Measurements from ENCODE around the gene PCID2. TPM values are rescaled to one million over a fixed set of nuclear protein-coding genes. Genes with fewer than 3 reads are reported as not detected.

The PCID2 gene
- total RNA-seq, 1 donor from 2014 or later, result 36.0 TPM

DNA sequence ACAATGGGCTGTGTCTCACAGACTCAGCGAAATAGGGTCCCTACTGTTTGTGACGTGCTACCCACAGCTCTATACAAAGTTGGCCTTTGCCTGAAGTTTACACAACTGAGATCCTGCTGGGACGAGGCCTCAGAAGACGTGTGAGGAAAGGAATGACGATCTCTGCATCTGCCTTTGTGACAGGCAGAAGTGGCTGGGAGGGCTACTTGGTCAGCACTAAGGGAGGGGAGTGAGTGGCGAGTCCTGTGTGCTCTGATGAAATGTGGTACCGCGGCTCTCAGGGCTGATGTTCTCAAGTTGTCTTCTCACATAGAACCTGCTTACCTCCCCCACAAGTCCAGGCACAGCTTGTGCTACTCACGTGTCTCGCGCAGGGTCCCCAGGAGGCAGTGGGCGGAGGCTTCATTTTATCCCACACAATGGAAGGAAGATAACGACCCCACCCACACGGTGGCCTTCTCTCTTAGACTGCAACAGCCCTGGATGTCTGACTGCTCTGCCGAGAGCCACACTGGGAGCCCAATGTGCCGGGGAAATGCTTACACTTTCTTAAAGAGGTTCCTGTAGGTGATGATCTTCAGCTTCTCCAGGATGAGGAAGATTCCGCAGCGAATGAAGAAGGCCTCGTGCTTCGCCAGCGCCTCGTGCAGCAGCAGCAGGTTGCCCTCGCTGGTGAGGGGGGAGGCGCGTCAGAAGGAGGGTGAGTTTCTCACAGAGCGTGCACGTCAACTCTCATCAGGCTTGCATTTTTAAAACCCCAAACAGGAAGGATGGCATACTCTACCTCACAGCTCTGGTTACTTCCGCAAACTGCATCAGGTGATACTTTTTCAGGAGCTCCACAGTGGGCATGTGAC lies 28.9 kb downstream of the PCID2 start:
- Histone ChIP-seq H3K9me3 (ENCODE audit: control insufficient read depth in 3 of 3, low read length in 3 of 3) (no peaks in the 10 kb centered on the region), H3K36me3 (ENCODE audit: control insufficient read depth in 3 of 3, insufficient read depth in 3 of 3, low read length in 3 of 3) (peaks cover 57 to 78% (median 75%) of the 10 kb centered on the region in 3 donors), H3K27ac (ENCODE audit: low read depth, low read length) (no peak overlapping the region), H3K4me1 (ENCODE audit: control insufficient read depth in 3 of 3, insufficient read depth in 3 of 3, low read length in 3 of 3) (no peaks in the 10 kb centered on the region), H3K27me3 (ENCODE audit: control insufficient read depth in 3 of 3, insufficient read depth in 3 of 3, low read length in 3 of 3) (no peaks in the 10 kb centered on the region), H3K9ac (ENCODE audit: low read depth in 1 of 3, low read length in 3 of 3) (no peak overlapping the region), H3K4me3 (ENCODE audit: low read length in 3 of 3) (no peak overlapping the region)

DNA sequence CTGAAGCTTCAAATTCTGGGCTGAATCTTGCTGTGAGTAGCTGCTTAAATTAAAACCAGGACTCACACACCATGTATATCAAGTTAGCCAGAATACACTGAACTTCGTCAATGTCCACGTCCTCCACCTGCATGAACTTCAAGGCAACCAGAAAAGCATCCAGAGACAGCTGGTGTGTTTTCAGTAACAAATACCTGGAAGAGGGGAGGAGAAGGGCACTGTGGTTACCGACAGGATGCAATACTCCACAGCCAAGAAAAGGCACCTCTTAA lies 29.6 kb downstream of the PCID2 start:
- no peak overlapping the region for H3K4me3 ChIP-seq (ENCODE audit: low read length in 3 of 3)
- H3K9ac ChIP-seq (ENCODE audit: low read depth in 1 of 3, low read length in 3 of 3), result no peak overlapping the region
- H3K27me3 ChIP-seq (ENCODE audit: control insufficient read depth in 3 of 3, insufficient read depth in 3 of 3, low read length in 3 of 3), result no peaks in the 10 kb centered on the region
- H3K27ac ChIP-seq (ENCODE audit: low read depth, low read length), result no peak overlapping the region
- H3K36me3 ChIP-seq (ENCODE audit: control insufficient read depth in 3 of 3, insufficient read depth in 3 of 3, low read length in 3 of 3), result peaks cover 58 to 82% (median 72%) of the 10 kb centered on the region in 3 donors
- no peaks in the 10 kb centered on the region for H3K9me3 ChIP-seq (ENCODE audit: control insufficient read depth in 3 of 3, low read length in 3 of 3)
- no peaks in the 10 kb centered on the region for H3K4me1 ChIP-seq (ENCODE audit: control insufficient read depth in 3 of 3, insufficient read depth in 3 of 3, low read length in 3 of 3)

DNA sequence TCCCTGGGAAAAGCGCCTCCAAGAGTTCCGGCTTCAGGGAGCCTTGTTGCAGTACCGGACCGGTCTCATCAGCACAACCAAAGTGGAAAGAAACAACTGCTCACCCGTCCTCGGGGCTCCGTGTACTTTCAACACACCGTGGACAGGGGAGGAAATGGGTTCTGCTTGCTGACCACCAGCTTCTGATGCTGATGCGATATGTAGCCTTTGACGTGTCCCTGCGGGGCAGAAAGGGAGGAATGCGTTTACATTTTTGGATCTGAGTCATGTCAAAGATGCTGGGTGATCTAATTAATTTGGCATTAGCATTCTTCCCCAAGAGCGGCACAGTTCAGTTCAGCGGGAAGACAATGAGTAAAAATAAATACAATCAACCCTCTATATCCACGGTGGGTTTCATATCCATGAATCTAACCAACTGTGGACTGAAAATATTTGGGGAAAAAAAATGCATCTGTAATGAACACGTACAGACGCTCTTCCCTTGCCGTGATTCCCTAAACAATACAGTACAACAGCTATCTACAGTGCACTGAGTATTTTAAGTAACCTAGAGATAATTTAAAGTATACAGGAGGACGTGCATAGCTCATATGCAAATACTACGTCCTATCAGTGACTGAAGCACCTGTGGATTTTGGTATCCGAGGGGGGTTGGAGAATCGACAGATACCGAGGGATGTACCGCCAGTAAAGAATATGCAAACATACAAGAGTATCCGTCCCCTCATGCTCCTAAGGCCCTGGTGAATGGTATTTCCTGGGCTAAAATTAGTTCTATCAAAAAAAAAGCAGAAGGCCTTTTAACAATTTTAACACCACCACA lies 30.2 kb downstream of the PCID2 start:
- H3K4me3 ChIP-seq (ENCODE audit: low read length in 3 of 3), result no peak overlapping the region
- H3K9ac ChIP-seq (ENCODE audit: low read depth in 1 of 3, low read length in 3 of 3), result no peak overlapping the region
- H3K27ac ChIP-seq (ENCODE audit: low read depth, low read length), result no peak overlapping the region
- H3K4me1 ChIP-seq (ENCODE audit: control insufficient read depth in 3 of 3, insufficient read depth in 3 of 3, low read length in 3 of 3), result no peaks in the 10 kb centered on the region
- H3K36me3 ChIP-seq (ENCODE audit: control insufficient read depth in 3 of 3, insufficient read depth in 3 of 3, low read length in 3 of 3), result peaks cover 54 to 79% (median 70%) of the 10 kb centered on the region in 3 donors
- no peaks in the 10 kb centered on the region for H3K9me3 ChIP-seq (ENCODE audit: control insufficient read depth in 3 of 3, low read length in 3 of 3)
- H3K27me3 ChIP-seq (ENCODE audit: control insufficient read depth in 3 of 3, insufficient read depth in 3 of 3, low read length in 3 of 3), result no peaks in the 10 kb centered on the region

DNA sequence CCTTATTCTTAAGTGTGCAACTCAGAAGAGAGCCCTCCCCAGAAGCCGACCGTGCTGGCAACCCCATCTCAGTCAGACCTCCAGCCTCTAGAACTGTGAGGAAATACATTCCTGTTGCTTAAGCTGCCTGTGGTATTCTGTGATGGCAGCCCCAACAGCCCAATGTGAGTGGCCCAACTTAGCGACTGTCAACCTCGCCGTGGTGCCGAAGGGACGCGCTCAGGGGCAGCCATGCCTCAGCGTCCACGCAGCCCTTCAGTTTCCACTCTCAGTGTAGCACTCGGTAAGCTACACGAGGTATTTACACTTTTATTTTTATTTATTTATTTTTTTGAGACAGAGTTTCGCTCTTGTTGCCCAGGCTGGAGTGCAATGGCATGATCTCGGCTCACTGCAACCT lies 31.6 kb downstream of the PCID2 start:
- no peaks in the 10 kb centered on the region for H3K4me1 ChIP-seq (ENCODE audit: control insufficient read depth in 3 of 3, insufficient read depth in 3 of 3, low read length in 3 of 3)
- H3K27ac ChIP-seq (ENCODE audit: low read depth, low read length), result no peak overlapping the region

DNA sequence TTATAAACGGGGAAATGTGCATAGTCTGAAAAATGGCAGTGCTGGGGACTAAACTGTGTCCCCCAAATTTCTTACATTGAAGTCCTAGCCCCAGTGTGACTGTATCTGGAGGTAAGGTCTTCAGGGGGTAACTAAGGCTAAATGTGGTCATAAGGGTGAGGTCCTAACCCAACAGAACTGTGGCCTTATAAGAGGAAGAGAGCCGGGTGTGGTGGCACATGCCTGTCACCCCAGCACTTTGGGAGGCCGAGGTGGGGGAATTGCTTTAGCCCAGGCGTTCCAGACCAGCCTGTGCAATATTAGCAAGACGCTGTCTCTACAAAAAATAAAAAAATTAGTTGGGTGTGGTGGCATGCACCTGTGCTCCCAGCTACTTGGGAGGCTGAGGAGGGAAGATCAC lies 32.2 kb downstream of the PCID2 start:
- Histone ChIP-seq H3K27me3 (ENCODE audit: control insufficient read depth in 3 of 3, insufficient read depth in 3 of 3, low read length in 3 of 3) (no peaks in the 10 kb centered on the region), H3K4me1 (ENCODE audit: control insufficient read depth in 3 of 3, insufficient read depth in 3 of 3, low read length in 3 of 3) (no peaks in the 10 kb centered on the region), H3K9ac (ENCODE audit: low read depth in 1 of 3, low read length in 3 of 3) (no peak overlapping the region), H3K27ac (ENCODE audit: low read depth, low read length) (no peak overlapping the region), H3K9me3 (ENCODE audit: control insufficient read depth in 3 of 3, low read length in 3 of 3) (no peaks in the 10 kb centered on the region), H3K4me3 (ENCODE audit: low read length in 3 of 3) (no peak overlapping the region), H3K36me3 (ENCODE audit: control insufficient read depth in 3 of 3, insufficient read depth in 3 of 3, low read length in 3 of 3) (peaks cover 59 to 76% (median 74%) of the 10 kb centered on the region in 3 donors)

More for the DNA sequence above, 31.6 kb downstream of the PCID2 start:
- no peak overlapping the region for H3K4me3 ChIP-seq (ENCODE audit: low read length in 3 of 3)
- no peaks in the 10 kb centered on the region for H3K27me3 ChIP-seq (ENCODE audit: control insufficient read depth in 3 of 3, insufficient read depth in 3 of 3, low read length in 3 of 3)
- peaks cover 57 to 76% (median 71%) of the 10 kb centered on the region in 3 donors for H3K36me3 ChIP-seq (ENCODE audit: control insufficient read depth in 3 of 3, insufficient read depth in 3 of 3, low read length in 3 of 3)
- H3K9me3 ChIP-seq (ENCODE audit: control insufficient read depth in 3 of 3, low read length in 3 of 3), result no peaks in the 10 kb centered on the region
- no peak overlapping the region for H3K9ac ChIP-seq (ENCODE audit: low read depth in 1 of 3, low read length in 3 of 3)

DNA sequence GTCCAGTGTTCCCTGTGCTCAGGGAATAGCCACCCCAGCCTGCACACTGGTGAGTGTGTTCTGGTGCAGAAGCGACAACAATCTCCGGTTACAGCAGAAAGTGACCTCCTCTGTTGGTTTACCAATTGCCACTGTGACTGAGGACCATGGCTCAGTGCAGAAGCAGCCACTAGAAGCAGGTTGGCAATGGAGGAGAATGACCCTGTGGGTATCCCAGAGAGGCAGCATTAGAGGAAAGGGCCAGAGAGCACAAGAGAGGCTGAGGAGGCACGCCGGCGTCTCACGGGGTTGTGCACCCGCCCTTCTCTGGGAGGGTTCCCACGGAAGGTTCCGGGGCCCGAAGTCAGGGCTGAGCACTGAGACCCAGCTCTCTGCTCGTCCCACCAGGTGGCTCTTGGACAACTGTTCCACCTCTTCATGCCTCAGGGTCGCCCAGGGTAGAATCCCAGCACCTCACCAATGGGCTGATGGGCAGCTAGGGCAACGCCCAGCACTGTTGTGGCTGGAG lies 36.0 kb downstream of the PCID2 start:
- Histone ChIP-seq H3K27ac (ENCODE audit: low read depth, low read length) (no peak overlapping the region), H3K4me3 (ENCODE audit: low read length in 3 of 3) (no peak overlapping the region), H3K9ac (ENCODE audit: low read depth in 1 of 3, low read length in 3 of 3) (no peak overlapping the region), H3K4me1 (ENCODE audit: control insufficient read depth in 3 of 3, insufficient read depth in 3 of 3, low read length in 3 of 3) (no peaks in the 10 kb centered on the region), H3K9me3 (ENCODE audit: control insufficient read depth in 3 of 3, low read length in 3 of 3) (peaks cover 0 to 2% (median 0%) of the 10 kb centered on the region in 3 donors), H3K36me3 (ENCODE audit: control insufficient read depth in 3 of 3, insufficient read depth in 3 of 3, low read length in 3 of 3) (peaks cover 31 to 42% (median 39%) of the 10 kb centered on the region in 3 donors), H3K27me3 (ENCODE audit: control insufficient read depth in 3 of 3, insufficient read depth in 3 of 3, low read length in 3 of 3) (no peaks in the 10 kb centered on the region)

DNA sequence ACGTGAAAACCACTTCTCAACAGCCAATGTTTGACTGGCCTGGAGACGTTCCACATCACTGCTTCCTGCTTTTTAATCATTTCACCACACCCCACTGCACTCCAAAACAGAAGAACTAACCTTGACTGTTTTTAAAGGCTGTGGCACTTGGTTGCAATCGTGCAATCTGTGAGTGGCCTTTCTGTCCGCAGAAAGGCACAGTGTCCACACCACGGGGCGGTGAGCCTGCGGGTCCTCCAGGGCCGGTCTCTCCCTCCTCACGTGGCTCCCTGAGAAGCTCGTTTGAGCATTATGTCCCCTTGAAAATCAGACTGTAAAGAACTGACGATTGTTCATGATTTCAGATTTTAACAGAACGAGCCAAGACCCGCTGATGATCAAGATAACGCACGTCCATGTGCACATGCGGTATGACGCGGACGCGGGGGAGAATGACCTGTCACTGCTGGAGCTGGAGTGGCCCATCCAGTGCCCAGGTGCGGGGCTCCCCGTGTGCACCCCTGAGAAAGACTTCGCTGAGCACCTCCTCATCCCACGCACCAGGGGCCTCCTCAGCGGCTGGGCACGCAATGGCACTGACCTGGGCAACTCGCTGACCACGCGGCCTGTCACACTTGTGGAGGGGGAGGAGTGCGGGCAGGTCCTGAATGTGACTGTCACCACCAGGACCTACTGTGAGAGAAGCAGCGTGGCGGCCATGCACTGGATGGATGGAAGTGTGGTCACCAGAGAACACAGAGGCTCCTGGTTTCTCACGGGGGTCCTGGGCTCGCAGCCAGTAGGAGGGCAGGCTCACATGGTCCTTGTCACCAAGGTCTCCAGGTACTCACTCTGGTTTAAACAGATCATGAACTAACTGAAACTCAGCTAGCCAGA lies 37.0 kb downstream of the PCID2 start:
- Histone ChIP-seq H3K9me3 (ENCODE audit: control insufficient read depth in 3 of 3, low read length in 3 of 3) (peaks cover 0 to 2% (median 0%) of the 10 kb centered on the region in 3 donors), H3K4me1 (ENCODE audit: control insufficient read depth in 3 of 3, insufficient read depth in 3 of 3, low read length in 3 of 3) (no peaks in the 10 kb centered on the region), H3K36me3 (ENCODE audit: control insufficient read depth in 3 of 3, insufficient read depth in 3 of 3, low read length in 3 of 3) (peaks cover 27 to 37% (median 34%) of the 10 kb centered on the region in 3 donors), H3K27ac (ENCODE audit: low read depth, low read length) (no peak overlapping the region), H3K27me3 (ENCODE audit: control insufficient read depth in 3 of 3, insufficient read depth in 3 of 3, low read length in 3 of 3) (no peaks in the 10 kb centered on the region), H3K4me3 (ENCODE audit: low read length in 3 of 3) (no peak overlapping the region), H3K9ac (ENCODE audit: low read depth in 1 of 3, low read length in 3 of 3) (no peak overlapping the region)

DNA sequence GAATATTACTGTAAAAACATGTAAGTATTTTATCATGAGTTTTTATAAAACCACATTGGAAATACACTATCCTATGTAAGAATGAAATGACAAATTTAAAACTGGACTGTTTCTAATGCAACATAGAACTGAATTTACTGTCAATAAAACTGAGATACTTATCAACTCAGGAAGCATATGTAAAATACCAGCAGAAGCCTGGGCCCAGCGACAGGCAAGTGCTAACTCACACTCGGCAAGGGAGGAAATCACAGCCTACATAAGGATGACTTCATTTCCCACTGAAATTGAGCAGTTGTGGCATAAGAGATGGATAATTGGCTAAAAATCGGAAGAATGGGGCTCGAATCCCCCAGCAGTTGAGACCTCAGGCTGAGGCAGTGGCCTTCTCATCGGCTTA lies 38.0 kb downstream of the PCID2 start:
- no peak overlapping the region for H3K4me3 ChIP-seq (ENCODE audit: low read length in 3 of 3)
- peaks cover 0 to 2% (median 0%) of the 10 kb centered on the region in 3 donors for H3K9me3 ChIP-seq (ENCODE audit: control insufficient read depth in 3 of 3, low read length in 3 of 3)
- H3K27me3 ChIP-seq (ENCODE audit: control insufficient read depth in 3 of 3, insufficient read depth in 3 of 3, low read length in 3 of 3), result no peaks in the 10 kb centered on the region
- peaks cover 18 to 28% (median 25%) of the 10 kb centered on the region in 3 donors for H3K36me3 ChIP-seq (ENCODE audit: control insufficient read depth in 3 of 3, insufficient read depth in 3 of 3, low read length in 3 of 3)
- no peak overlapping the region for H3K9ac ChIP-seq (ENCODE audit: low read depth in 1 of 3, low read length in 3 of 3)
- no peaks in the 10 kb centered on the region for H3K4me1 ChIP-seq (ENCODE audit: control insufficient read depth in 3 of 3, insufficient read depth in 3 of 3, low read length in 3 of 3)
- no peak overlapping the region for H3K27ac ChIP-seq (ENCODE audit: low read depth, low read length)

Data from skeletal muscle tissue (tissue), 4 donors.